OCI-M1 (cell line): Measurements from ENCODE around the gene OR4F3.
"Not testable (repeated sequence)": the region's sequence is repeated elsewhere in the genome, so short reads cannot be mapped to it uniquely, and the experiment has no call there.

Experiments used
- DNase-seq: peaks from one replicate; lab custom pipeline; 2025; lab: John Stamatoyannopoulos, UW

Gene OR4F3

GRCh38 chr5:181366968-181367367, at the start of gene OR4F3:
Gene OR4F3, plus strand, starts transcription at chr5:181367268.
- not testable (repeated sequence) for DNase-seq
